Measurements from ENCODE around the gene GPRC5C. TPM values are rescaled to one million over a fixed set of nuclear protein-coding genes. Genes with fewer than 3 reads are reported as not detected.

Gene GPRC5C
- total RNA-seq, 4 donors from 2014 or later = 73.2 to 194 (median 163) TPM

DNA sequence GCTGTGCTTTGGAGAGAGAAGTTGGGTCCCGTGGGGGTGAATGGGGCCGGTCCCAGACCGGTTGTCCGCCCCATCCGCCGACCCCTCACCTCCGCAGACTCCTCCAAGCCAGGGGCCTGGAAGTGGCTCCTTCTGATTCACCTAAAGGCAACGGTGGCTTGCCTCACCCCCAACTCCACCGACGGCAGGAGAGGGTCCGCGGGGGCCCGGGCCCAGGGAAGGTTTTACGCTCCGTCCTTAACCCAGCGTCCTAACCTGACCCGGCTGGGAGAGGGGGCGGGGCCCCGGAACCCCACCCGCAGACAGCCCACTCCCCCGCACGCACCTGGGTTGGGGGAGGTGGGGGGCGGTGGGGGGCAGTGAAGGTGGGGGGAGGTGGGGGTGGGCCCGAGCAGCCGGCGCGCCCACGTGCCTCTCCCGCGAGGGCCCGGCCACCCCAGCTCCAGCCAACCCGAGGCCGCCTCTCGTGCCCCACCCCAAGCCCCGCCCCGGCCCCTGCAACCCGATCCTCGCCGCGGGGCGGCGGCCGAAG is 21.8 kb downstream of the GPRC5C start:
- WGBS, 2 donors = 11% methylated on average over 14 of the region's 43 CpGs; no CpG with 5 or more reads in 1 of the 2 donors
- peaks cover 17 to 62% of the 10 kb centered on the region in 2 donors for H3K4me1 ChIP-seq
- no peaks in the 10 kb centered on the region for H3K9me3 ChIP-seq
- peak overlapping the region; percentile 53 to 92 (median 77) for H3K27ac ChIP-seq
- intact Hi-C loops (cut with DNase I) = loop anchor here (5.0 kb wide), 1 partner anchor 241 kb away; the partner anchor contains the start of gene TTYH2
- no peaks in the 10 kb centered on the region for H3K36me3 ChIP-seq
- peak overlapping the region in 1 of 3 donors; percentile 33 for H3K4me3 ChIP-seq (replicated peaks in 1 of 3)
- no peak for DNase-seq
- H3K27me3 ChIP-seq = no peaks in the 10 kb centered on the region
- TF ChIP-seq POLR2A (IDR thresholded peaks at IDR 0.05) = no peak
- TF ChIP-seq, protein P1, sequence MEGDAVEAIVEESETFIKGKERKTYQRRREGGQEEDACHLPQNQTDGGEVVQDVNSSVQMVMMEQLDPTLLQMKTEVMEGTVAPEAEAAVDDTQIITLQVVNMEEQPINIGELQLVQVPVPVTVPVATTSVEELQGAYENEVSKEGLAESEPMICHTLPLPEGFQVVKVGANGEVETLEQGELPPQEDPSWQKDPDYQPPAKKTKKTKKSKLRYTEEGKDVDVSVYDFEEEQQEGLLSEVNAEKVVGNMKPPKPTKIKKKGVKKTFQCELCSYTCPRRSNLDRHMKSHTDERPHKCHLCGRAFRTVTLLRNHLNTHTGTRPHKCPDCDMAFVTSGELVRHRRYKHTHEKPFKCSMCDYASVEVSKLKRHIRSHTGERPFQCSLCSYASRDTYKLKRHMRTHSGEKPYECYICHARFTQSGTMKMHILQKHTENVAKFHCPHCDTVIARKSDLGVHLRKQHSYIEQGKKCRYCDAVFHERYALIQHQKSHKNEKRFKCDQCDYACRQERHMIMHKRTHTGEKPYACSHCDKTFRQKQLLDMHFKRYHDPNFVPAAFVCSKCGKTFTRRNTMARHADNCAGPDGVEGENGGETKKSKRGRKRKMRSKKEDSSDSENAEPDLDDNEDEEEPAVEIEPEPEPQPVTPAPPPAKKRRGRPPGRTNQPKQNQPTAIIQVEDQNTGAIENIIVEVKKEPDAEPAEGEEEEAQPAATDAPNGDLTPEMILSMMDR (IDR thresholded peaks at IDR 0.05) = no peak

DNA sequence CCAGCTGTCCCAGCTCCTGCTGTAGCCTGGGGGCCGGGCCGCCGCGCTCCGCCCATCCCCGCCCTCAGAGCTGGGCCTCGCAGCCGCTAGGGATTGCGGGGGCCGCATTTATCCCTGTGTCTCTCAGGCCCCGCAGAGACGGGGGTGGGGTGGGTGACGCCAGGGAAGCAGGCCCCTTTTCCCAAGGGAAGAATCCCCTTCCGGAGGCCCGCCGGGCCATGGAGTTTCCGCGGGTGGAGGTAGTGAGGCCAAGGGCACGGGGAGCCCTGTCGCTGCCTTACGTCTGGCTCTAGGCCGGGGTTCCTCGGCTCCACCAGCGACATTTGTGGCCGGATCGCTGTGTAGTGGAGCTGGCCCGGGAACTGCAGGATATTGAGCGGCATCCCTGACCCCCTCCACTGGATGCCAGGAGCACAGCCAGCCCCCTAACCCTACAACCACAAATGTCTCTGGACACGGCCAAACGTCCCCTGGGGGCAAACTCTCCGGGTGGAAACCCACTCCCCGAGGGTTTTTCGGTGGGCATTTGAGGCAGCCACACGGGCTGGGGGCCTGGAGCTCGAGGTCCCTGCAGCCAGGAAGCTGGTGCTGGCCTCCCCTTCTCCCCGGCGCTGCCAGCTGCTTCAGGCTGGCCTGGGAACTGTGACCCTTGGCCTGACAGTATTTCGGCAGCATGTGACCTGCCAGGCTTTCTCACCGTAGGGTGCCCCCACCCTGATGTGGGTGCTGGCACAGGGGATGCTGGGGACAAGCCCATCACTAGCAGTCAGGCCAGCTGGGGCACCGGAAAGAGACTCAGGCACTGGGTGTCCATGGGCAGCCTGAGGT is 22.5 kb downstream of the GPRC5C start:
- intact Hi-C loops (cut with DNase I) = loop anchor here (5.0 kb wide), 1 partner anchor 242 kb away; the partner anchor contains the start of gene TTYH2
- H3K4me1 ChIP-seq = peaks cover 17 to 57% of the 10 kb centered on the region in 2 donors
- DNase-seq = peak; percentile 95

GRCh38 chr17:74455025-74455545 is 23.2 kb downstream of the GPRC5C start:
- H3K27me3 ChIP-seq = no peaks in the 10 kb centered on the region
- no peaks in the 10 kb centered on the region for H3K9me3 ChIP-seq
- WGBS, 2 donors = 74 to 84% methylated on average over 11 to 15 of the region's 15 CpGs
- intact Hi-C loops (cut with DNase I) = no loop called here
- no peak overlapping the region for H3K4me3 ChIP-seq (replicated peaks in 1 of 3)
- no peaks in the 10 kb centered on the region for H3K36me3 ChIP-seq
- no peak for TF ChIP-seq POLR2A (IDR thresholded peaks at IDR 0.05)
- TF ChIP-seq, protein P1 (IDR thresholded peaks at IDR 0.05) = no peak
- H3K4me1 ChIP-seq = peaks cover 17 to 50% of the 10 kb centered on the region in 2 donors
- no peak for DNase-seq
- peak overlapping the region; percentile 53 to 92 (median 77) for H3K27ac ChIP-seq

More for the DNA sequence above, 22.5 kb downstream of the GPRC5C start:
- TF ChIP-seq POLR2A (IDR thresholded peaks at IDR 0.05) = peak in 1 of 2 donors; percentile 80
- TF ChIP-seq, protein P1 (IDR thresholded peaks at IDR 0.05) = peak in 3 of 6 experiments; percentile 20 to 44 (median 40)
- H3K36me3 ChIP-seq = no peaks in the 10 kb centered on the region
- H3K4me3 ChIP-seq (replicated peaks in 1 of 3) = peak overlapping the region in 1 of 3 donors; percentile 33
- 50% methylated on average over 4 of the region's 40 CpGs; no CpG with 5 or more reads in 1 of the 2 donors for WGBS, 2 donors
- H3K27me3 ChIP-seq = no peaks in the 10 kb centered on the region
- H3K27ac ChIP-seq = peak overlapping the region; percentile 53 to 92 (median 77)
- no peaks in the 10 kb centered on the region for H3K9me3 ChIP-seq

DNA sequence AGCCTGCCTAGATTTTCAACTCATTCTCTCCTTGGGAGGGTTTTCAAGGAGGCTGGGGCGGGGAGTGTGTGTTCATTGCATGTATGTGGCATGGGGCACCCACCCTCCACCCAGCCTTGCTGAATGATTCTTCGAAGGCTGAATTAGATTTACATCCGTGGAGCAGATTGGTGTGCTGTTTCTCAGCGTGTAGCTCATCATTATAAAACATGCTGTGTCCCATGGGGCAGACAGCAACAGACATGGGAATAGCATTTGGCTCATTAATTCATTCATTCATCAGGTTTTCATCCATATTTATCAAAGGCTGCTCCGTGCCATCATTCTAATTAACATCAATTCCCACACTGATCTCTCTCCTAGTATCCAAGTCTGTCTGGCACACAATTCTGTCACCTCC is 23.9 kb downstream of the GPRC5C start:
- WGBS, 2 donors = 79 to 91% methylated on average over 5 of the region's 5 CpGs
- H3K4me3 ChIP-seq (replicated peaks in 1 of 3) = no peak overlapping the region
- no peak overlapping the region for H3K27ac ChIP-seq
- H3K4me1 ChIP-seq = peaks cover 17 to 43% of the 10 kb centered on the region in 2 donors
- intact Hi-C loops (cut with DNase I) = no loop called here
- no peaks in the 10 kb centered on the region for H3K27me3 ChIP-seq
- H3K36me3 ChIP-seq = no peaks in the 10 kb centered on the region
- DNase-seq = no peak
- TF ChIP-seq, protein P1 (IDR thresholded peaks at IDR 0.05) = no peak
- TF ChIP-seq POLR2A (IDR thresholded peaks at IDR 0.05) = no peak
- no peaks in the 10 kb centered on the region for H3K9me3 ChIP-seq
